ENCODE measurements around the gene EXD3.

EXD3 gene

GRCh38 chr9:137309368-137310188 lies 113.4 kb downstream of the EXD3 start:
- no peaks in the 10 kb centered on the region for H3K9me3 ChIP-seq
- no peak for DNase-seq
- no peaks in the 10 kb centered on the region; the same call in 1 of the 2 replicates for H3K4me1 ChIP-seq
- no peak overlapping the region for H3K4me3 ChIP-seq (ENCODE audit: low read depth, low read length)
- TF ChIP-seq, protein P1, sequence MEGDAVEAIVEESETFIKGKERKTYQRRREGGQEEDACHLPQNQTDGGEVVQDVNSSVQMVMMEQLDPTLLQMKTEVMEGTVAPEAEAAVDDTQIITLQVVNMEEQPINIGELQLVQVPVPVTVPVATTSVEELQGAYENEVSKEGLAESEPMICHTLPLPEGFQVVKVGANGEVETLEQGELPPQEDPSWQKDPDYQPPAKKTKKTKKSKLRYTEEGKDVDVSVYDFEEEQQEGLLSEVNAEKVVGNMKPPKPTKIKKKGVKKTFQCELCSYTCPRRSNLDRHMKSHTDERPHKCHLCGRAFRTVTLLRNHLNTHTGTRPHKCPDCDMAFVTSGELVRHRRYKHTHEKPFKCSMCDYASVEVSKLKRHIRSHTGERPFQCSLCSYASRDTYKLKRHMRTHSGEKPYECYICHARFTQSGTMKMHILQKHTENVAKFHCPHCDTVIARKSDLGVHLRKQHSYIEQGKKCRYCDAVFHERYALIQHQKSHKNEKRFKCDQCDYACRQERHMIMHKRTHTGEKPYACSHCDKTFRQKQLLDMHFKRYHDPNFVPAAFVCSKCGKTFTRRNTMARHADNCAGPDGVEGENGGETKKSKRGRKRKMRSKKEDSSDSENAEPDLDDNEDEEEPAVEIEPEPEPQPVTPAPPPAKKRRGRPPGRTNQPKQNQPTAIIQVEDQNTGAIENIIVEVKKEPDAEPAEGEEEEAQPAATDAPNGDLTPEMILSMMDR (IDR thresholded peaks at IDR 0.05; ENCODE audit: low read depth, low read length) = no peak
- no peaks in the 10 kb centered on the region for H3K36me3 ChIP-seq
- H3K27me3 ChIP-seq = no peaks in the 10 kb centered on the region

DNA sequence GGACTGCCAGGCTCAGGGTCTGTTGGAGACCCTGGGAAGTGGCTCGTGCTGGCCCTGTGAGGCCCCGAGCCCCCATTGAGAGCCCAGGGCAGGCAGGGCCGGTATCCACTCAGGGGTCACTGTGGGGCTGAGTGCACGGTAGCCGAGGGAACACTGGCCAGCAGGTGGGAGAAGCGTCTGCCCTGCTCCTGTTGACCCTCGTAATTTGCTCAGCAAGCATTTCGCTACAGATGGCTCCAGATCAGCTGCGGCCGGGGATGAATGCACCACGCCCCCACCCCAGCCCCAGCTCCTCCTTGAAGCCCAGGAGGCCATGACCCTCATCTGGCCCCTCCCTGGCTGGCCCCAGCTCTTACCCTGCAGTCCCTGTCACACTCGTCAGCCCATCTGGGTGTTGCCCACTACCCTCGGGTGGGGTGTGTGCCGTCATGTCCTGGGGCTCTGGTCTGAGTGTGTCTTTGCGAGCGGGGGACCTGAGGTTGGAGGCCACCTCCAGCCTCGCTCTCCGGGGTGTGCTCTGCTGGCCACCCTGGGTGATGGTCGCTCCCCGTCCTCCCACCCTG lies 114.8 kb downstream of the EXD3 start:
- TF ChIP-seq, protein P1 (IDR thresholded peaks at IDR 0.05; ENCODE audit: low read depth, low read length) = no peak
- peak; percentile 11 for DNase-seq
- Histone ChIP-seq H3K4me3 (ENCODE audit: low read depth, low read length) (no peak overlapping the region), H3K27me3 (no peaks in the 10 kb centered on the region), H3K36me3 (no peaks in the 10 kb centered on the region), H3K4me1 (no peaks in the 10 kb centered on the region; the same call in 1 of the 2 replicates), H3K9me3 (no peaks in the 10 kb centered on the region)

- DNase-seq = peak; percentile 13
- Histone ChIP-seq H3K9me3 (no peaks in the 10 kb centered on the region), H3K27me3 (no peaks in the 10 kb centered on the region), H3K4me3 (ENCODE audit: low read depth, low read length) (no peak overlapping the region), H3K4me1 (no peaks in the 10 kb centered on the region; the same call in 1 of the 2 replicates), H3K36me3 (no peaks in the 10 kb centered on the region)
- TF ChIP-seq, protein P1 (IDR thresholded peaks at IDR 0.05; ENCODE audit: low read depth, low read length) = no peak
These were observed 115.5 kb downstream of the EXD3 start for GRCh38 chr9:137307255-137308056.

DNA sequence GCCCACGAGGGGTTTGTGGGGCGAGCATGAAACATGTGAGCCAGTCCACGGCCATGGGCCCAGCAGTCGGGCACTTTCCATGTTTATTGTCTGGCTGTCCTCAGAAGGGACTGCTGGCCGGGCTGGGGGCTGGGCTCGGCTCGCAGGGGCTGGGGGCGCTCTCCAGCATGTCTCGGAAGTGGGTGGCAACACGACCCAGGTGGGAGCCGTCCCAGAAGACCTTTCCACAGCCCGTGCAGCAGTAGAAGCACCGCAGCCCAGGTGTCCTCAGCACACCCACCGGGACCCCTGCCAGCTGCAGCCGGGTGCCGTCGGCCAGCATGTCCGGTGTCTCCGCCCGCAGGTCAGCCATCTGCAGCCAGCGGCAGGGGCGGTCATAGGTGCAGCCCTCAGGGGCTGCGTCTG lies 116.1 kb downstream of the EXD3 start:
- no peaks in the 10 kb centered on the region; the same call in 1 of the 2 replicates for H3K4me1 ChIP-seq
- TF ChIP-seq, protein P1 (IDR thresholded peaks at IDR 0.05; ENCODE audit: low read depth, low read length) = no peak
- DNase-seq = peak; percentile 9
- no peak overlapping the region for H3K4me3 ChIP-seq (ENCODE audit: low read depth, low read length)
- H3K9me3 ChIP-seq = no peaks in the 10 kb centered on the region
- no peaks in the 10 kb centered on the region for H3K27me3 ChIP-seq
- H3K36me3 ChIP-seq = no peaks in the 10 kb centered on the region

DNA sequence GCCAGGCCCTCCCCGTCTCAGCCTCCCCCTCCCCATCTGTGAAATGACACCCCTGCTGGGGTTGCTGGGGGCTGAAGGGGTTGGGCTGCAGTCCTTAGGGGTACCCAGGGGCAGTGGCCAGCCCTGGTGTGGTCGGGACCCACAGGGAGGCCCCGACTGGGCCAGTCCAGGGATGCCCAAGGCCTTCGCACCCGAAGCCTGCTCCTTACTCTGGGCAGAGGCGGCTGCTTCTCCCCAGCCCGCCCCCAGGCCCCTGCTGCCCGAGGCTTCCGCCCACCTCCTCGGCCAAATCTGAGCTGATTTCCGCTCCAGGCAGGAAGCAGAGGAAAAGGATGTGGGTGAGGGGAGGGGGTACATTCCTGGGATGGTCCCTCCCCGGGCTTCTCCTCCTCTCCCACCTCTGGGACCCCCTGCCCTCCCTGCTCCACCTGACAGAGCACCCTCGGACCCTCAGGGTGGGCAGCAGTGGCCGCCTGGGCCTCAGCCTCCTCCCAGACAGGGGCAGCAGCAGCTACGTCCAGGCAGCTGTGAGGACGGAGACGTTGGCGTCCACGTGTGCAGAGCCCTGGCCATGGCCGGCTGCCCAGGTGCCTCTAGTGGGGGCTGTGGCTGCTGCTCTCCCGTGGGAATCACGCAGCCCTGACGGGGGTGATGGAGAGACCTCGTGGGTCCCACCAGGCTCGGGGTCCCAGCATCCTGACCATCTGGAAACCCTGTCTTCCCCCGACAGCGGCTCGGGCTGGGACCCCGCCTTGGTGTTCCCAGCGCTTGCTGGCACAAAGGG lies 116.7 kb downstream of the EXD3 start:
- Histone ChIP-seq H3K27me3 (no peaks in the 10 kb centered on the region), H3K4me1 (no peaks in the 10 kb centered on the region; the same call in 1 of the 2 replicates), H3K36me3 (no peaks in the 10 kb centered on the region), H3K9me3 (no peaks in the 10 kb centered on the region), H3K4me3 (ENCODE audit: low read depth, low read length) (no peak overlapping the region)
- DNase-seq = peak; percentile 10
- TF ChIP-seq, protein P1 (IDR thresholded peaks at IDR 0.05; ENCODE audit: low read depth, low read length) = no peak
